ENCODE measurements around the gene ARID1B. TPM values are rescaled to one million over a fixed set of nuclear protein-coding genes. Genes with fewer than 3 reads are reported as not detected.

ARID1B gene
- total RNA-seq, 1 experiment from 2014 or later: 24.2 TPM

- Histone ChIP-seq H3K4me3 (ENCODE audit: low read length) (no peak overlapping the region), H3K9ac (ENCODE audit: low read length) (no peak overlapping the region), H2AFZ (ENCODE audit: low read length) (no peak overlapping the region), H3K27me3 (ENCODE audit: low read length) (no peaks in the 10 kb centered on the region), H3K4me2 (ENCODE audit: low read length) (no peak overlapping the region), H3K9me2 (replicated peaks; ENCODE audit: low read length) (no peaks in the 10 kb centered on the region), H3F3A (ENCODE audit: low read length, unreplicated experiment) (no peaks in the 10 kb centered on the region), H3K4me1 (ENCODE audit: insufficient read depth, low read length) (no peaks in the 10 kb centered on the region), H3K79me2 (ENCODE audit: low read length) (no peaks in the 10 kb centered on the region), H3K36me3 (ENCODE audit: low read depth, low read length) (no peaks in the 10 kb centered on the region), H3K27ac (ENCODE audit: low read length) (no peak overlapping the region), H4K20me1 (ENCODE audit: low read length) (no peaks in the 10 kb centered on the region), H3K9me3 (ENCODE audit: low read length) (no peaks in the 10 kb centered on the region)
- CTCF ChIA-PET: no interaction called here
- POLR2A ChIA-PET (ENCODE audit: unreplicated experiment): no interaction called here
- TF ChIP-seq EZH2phosphoT487 (IDR thresholded peaks at IDR 0.05; ENCODE audit: borderline replicate concordance, low read length) (no peak), EZH2 (IDR thresholded peaks at IDR 0.05; ENCODE audit: low read length, unreplicated experiment) (no peak), CTCF (conservative IDR thresholded peaks at IDR 0.05; ENCODE audit: low read depth, low read length) (no peak)
- no TSS peak for BruUV-seq (replicated peaks)
- no peak for DNase-seq
- no peak for ATAC-seq
- intact Hi-C loops (cut with micrococcal nuclease): no loop called here
Measured at GRCh38 chr6:157253699-157254098, 476.5 kb downstream of the ARID1B start.

GRCh38 chr6:157254538-157254937, 477.4 kb downstream of the ARID1B start:
- Histone ChIP-seq H3K9ac (ENCODE audit: low read length) (no peak overlapping the region), H3K27me3 (ENCODE audit: low read length) (no peaks in the 10 kb centered on the region), H3K9me2 (replicated peaks; ENCODE audit: low read length) (no peaks in the 10 kb centered on the region), H3K9me3 (ENCODE audit: low read length) (no peaks in the 10 kb centered on the region), H3K4me3 (ENCODE audit: low read length) (no peak overlapping the region), H3K79me2 (ENCODE audit: low read length) (no peaks in the 10 kb centered on the region), H3K4me2 (ENCODE audit: low read length) (no peak overlapping the region), H2AFZ (ENCODE audit: low read length) (no peak overlapping the region), H3K36me3 (ENCODE audit: low read depth, low read length) (no peaks in the 10 kb centered on the region), H3K27ac (ENCODE audit: low read length) (no peak overlapping the region), H3F3A (ENCODE audit: low read length, unreplicated experiment) (no peaks in the 10 kb centered on the region), H4K20me1 (ENCODE audit: low read length) (no peaks in the 10 kb centered on the region), H3K4me1 (ENCODE audit: insufficient read depth, low read length) (no peaks in the 10 kb centered on the region)
- ATAC-seq (no peak), DNase-seq (no peak)
- intact Hi-C loops (cut with micrococcal nuclease): no loop called here
- BruUV-seq (replicated peaks): no TSS peak
- POLR2A ChIA-PET (ENCODE audit: unreplicated experiment): no interaction called here
- CTCF ChIA-PET: no interaction called here
- TF ChIP-seq EZH2phosphoT487 (IDR thresholded peaks at IDR 0.05; ENCODE audit: borderline replicate concordance, low read length) (no peak), CTCF (conservative IDR thresholded peaks at IDR 0.05; ENCODE audit: low read depth, low read length) (no peak), EZH2 (IDR thresholded peaks at IDR 0.05; ENCODE audit: low read length, unreplicated experiment) (no peak)

GRCh38 chr6:157255079-157255478, 477.9 kb downstream of the ARID1B start:
- H3K9ac ChIP-seq (ENCODE audit: low read length): no peak overlapping the region
- intact Hi-C loops (cut with micrococcal nuclease): no loop called here
- no peak for TF ChIP-seq CTCF (conservative IDR thresholded peaks at IDR 0.05; ENCODE audit: low read depth, low read length)
- no peak for TF ChIP-seq EZH2 (IDR thresholded peaks at IDR 0.05; ENCODE audit: low read length, unreplicated experiment)
- no peak for TF ChIP-seq EZH2phosphoT487 (IDR thresholded peaks at IDR 0.05; ENCODE audit: borderline replicate concordance, low read length)
- H3K9me2 ChIP-seq (replicated peaks; ENCODE audit: low read length): no peaks in the 10 kb centered on the region
- no peak overlapping the region for H3K27ac ChIP-seq (ENCODE audit: low read length)
- POLR2A ChIA-PET (ENCODE audit: unreplicated experiment): no interaction called here
- CTCF ChIA-PET: no interaction called here
- H3K9me3 ChIP-seq (ENCODE audit: low read length): no peaks in the 10 kb centered on the region
- no peak overlapping the region for H2AFZ ChIP-seq (ENCODE audit: low read length)
- H3K4me1 ChIP-seq (ENCODE audit: insufficient read depth, low read length): no peaks in the 10 kb centered on the region
- no peaks in the 10 kb centered on the region for H4K20me1 ChIP-seq (ENCODE audit: low read length)
- no peaks in the 10 kb centered on the region for H3K79me2 ChIP-seq (ENCODE audit: low read length)
- H3K36me3 ChIP-seq (ENCODE audit: low read depth, low read length): no peaks in the 10 kb centered on the region
- no peak overlapping the region for H3K4me3 ChIP-seq (ENCODE audit: low read length)
- no TSS peak for BruUV-seq (replicated peaks)
- ATAC-seq: no peak
- H3F3A ChIP-seq (ENCODE audit: low read length, unreplicated experiment): no peaks in the 10 kb centered on the region
- H3K4me2 ChIP-seq (ENCODE audit: low read length): no peak overlapping the region
- no peaks in the 10 kb centered on the region for H3K27me3 ChIP-seq (ENCODE audit: low read length)
- DNase-seq: no peak
